Measurements from ENCODE around the gene NTRK3. TPM values are rescaled to one million over a fixed set of nuclear protein-coding genes. Genes with fewer than 3 reads are reported as not detected.

The NTRK3 gene
- total RNA-seq, 4 donors from 2014 or later = 0.94 to 3.2 (median 1.8) TPM

- Histone ChIP-seq H3K4me3 (replicated peaks in 1 of 3) (no peak overlapping the region), H3K9me3 (no peaks in the 10 kb centered on the region), H3K4me1 (peaks cover 0 to 3% of the 10 kb centered on the region in 2 donors), H3K27me3 (no peaks in the 10 kb centered on the region), H3K36me3 (no peaks in the 10 kb centered on the region), H3K27ac (no peak overlapping the region)
- intact Hi-C loops (cut with DNase I) = no loop called here
- TF ChIP-seq CTCF (IDR thresholded peaks at IDR 0.05) = no peak
- TF ChIP-seq POLR2A (IDR thresholded peaks at IDR 0.05) = no peak
- DNase-seq = no peak
- WGBS, 2 donors = 76 to 79% methylated on average over 7 of the region's 7 CpGs
Measured at GRCh38 chr15:88246081-88246480, 10.5 kb downstream of the NTRK3 start.

GRCh38 chr15:88243895-88244787 lies 12.4 kb downstream of the NTRK3 start:
- no peak overlapping the region for H3K4me3 ChIP-seq (replicated peaks in 1 of 3)
- WGBS, 2 donors = 51 to 57% methylated on average over 2 of the region's 2 CpGs
- H3K27ac ChIP-seq = no peak overlapping the region
- no peaks in the 10 kb centered on the region for H3K9me3 ChIP-seq
- H3K36me3 ChIP-seq = no peaks in the 10 kb centered on the region
- TF ChIP-seq CTCF (IDR thresholded peaks at IDR 0.05) = peak in 5 of 6 experiments; percentile 23 to 55 (median 29)
- TF ChIP-seq POLR2A (IDR thresholded peaks at IDR 0.05) = no peak
- H3K4me1 ChIP-seq = peaks cover 0 to 3% of the 10 kb centered on the region in 2 donors
- DNase-seq = no peak
- intact Hi-C loops (cut with DNase I) = no loop called here
- H3K27me3 ChIP-seq = no peaks in the 10 kb centered on the region

- intact Hi-C loops (cut with DNase I) = no loop called here
- 85 to 91% methylated on average over 11 of the region's 11 CpGs for whole genome bisulfite sequencing, 2 donors
- peaks cover 0 to 3% of the 10 kb centered on the region in 2 donors for H3K4me1 ChIP-seq
Measured at GRCh38 chr15:88242586-88243555, 13.7 kb downstream of the NTRK3 start.

GRCh38 chr15:88241461-88241860 lies 15.1 kb downstream of the NTRK3 start:
- DNase-seq = no peak
- WGBS, 2 donors = 68% methylated on average over 6 of the region's 9 CpGs; no CpG with 5 or more reads in 1 of the 2 donors
- H3K27ac ChIP-seq = no peak overlapping the region
- no peaks in the 10 kb centered on the region for H3K9me3 ChIP-seq
- TF ChIP-seq POLR2A (IDR thresholded peaks at IDR 0.05) (no peak), CTCF (IDR thresholded peaks at IDR 0.05) (no peak)
- H3K27me3 ChIP-seq = no peaks in the 10 kb centered on the region
- no peak overlapping the region for H3K4me3 ChIP-seq (replicated peaks in 1 of 3)
- H3K36me3 ChIP-seq = no peaks in the 10 kb centered on the region
- intact Hi-C loops (cut with DNase I) = no loop called here
- H3K4me1 ChIP-seq = no peaks in the 10 kb centered on the region

More at GRCh38 chr15:88242586-88243555, 13.7 kb downstream of the NTRK3 start:
- Histone ChIP-seq H3K4me3 (replicated peaks in 1 of 3) (no peak overlapping the region), H3K27me3 (no peaks in the 10 kb centered on the region), H3K9me3 (no peaks in the 10 kb centered on the region), H3K27ac (no peak overlapping the region), H3K36me3 (no peaks in the 10 kb centered on the region)
- TF ChIP-seq CTCF (IDR thresholded peaks at IDR 0.05) = no peak
- TF ChIP-seq POLR2A (IDR thresholded peaks at IDR 0.05) = no peak
- no peak for DNase-seq

Measured in thyroid gland (tissue), 4 donors.